CD4-positive, alpha-beta T cell treated with Interleukin-1 beta for 1 hour (primary cell): ENCODE measurements around the gene DYNC1I1.

ENCODE experiments used
- DNase-seq, 2 donors: peaks; one replicate each; pipeline ENCODE4 v3.0.0-alpha.2; 2020 to 2022

Gene DYNC1I1

GRCh38 chr7:95863623-95864022 is 91.3 kb downstream of the DYNC1I1 start:
- no peak for DNase-seq

GRCh38 chr7:95865716-95866371 is 93.5 kb downstream of the DYNC1I1 start:
- DNase-seq, result no peak

GRCh38 chr7:95867309-95867708 is 95.0 kb downstream of the DYNC1I1 start:
- no peak for DNase-seq

- DNase-seq, result no peak
These were observed 98.9 kb downstream of the DYNC1I1 start for GRCh38 chr7:95871075-95871848.

- no peak for DNase-seq
These were observed 99.5 kb downstream of the DYNC1I1 start for GRCh38 chr7:95871896-95872295.

- DNase-seq, result no peak
These were observed 101.8 kb downstream of the DYNC1I1 start for GRCh38 chr7:95874129-95874528.

- no peak for DNase-seq
These were observed 102.3 kb downstream of the DYNC1I1 start for GRCh38 chr7:95874541-95875265.

- no peak for DNase-seq
These were observed 103.2 kb downstream of the DYNC1I1 start for GRCh38 chr7:95875519-95875918.

- DNase-seq, result no peak
These were observed 106.3 kb downstream of the DYNC1I1 start for GRCh38 chr7:95878677-95879076.

GRCh38 chr7:95881597-95881996 is 109.2 kb downstream of the DYNC1I1 start:
- DNase-seq, result no peak

GRCh38 chr7:95883217-95883616 is 110.9 kb downstream of the DYNC1I1 start:
- no peak for DNase-seq

GRCh38 chr7:95886501-95887090 is 114.2 kb downstream of the DYNC1I1 start:
- no peak for DNase-seq

- no peak for DNase-seq
These were observed 121.1 kb downstream of the DYNC1I1 start for GRCh38 chr7:95893484-95893883.

GRCh38 chr7:95897557-95898251 is 125.3 kb downstream of the DYNC1I1 start:
- no peak for DNase-seq

GRCh38 chr7:95899919-95900513 is 127.7 kb downstream of the DYNC1I1 start:
- DNase-seq, result no peak

- no peak for DNase-seq
These were observed 128.7 kb downstream of the DYNC1I1 start for GRCh38 chr7:95901006-95901405.

- no peak for DNase-seq
These were observed 131.7 kb downstream of the DYNC1I1 start for GRCh38 chr7:95904099-95904498.

- DNase-seq, result no peak
These were observed 132.8 kb downstream of the DYNC1I1 start for GRCh38 chr7:95905167-95905566.

- DNase-seq, result no peak
These were observed 134.5 kb downstream of the DYNC1I1 start for GRCh38 chr7:95906851-95907250.

GRCh38 chr7:95907337-95907736 is 135.0 kb downstream of the DYNC1I1 start:
- no peak for DNase-seq

- no peak for DNase-seq
These were observed 136.1 kb downstream of the DYNC1I1 start for GRCh38 chr7:95908499-95908898.

- DNase-seq, result no peak
These were observed 138.0 kb downstream of the DYNC1I1 start for GRCh38 chr7:95910341-95910740.
